IMR-90 (cell line): ENCODE results near the gene MCTP2. TPM values are rescaled to one million over a fixed set of nuclear protein-coding genes. Genes with fewer than 3 reads are reported as not detected.

Experiments
- ATAC-seq: fragments of 200-7000 bp; cut with Tn5 transposase; 2 replicates; pipeline ENCODE4 v1.9.1; 2020; ENCODE audit warnings: low read depth, mild to moderate bottlenecking, moderate library complexity
- BruUV-seq: library from RNA; stranded (reverse); fragments of 400-500 nt; replicated peaks from 2 replicates; lab custom pipeline; 2021; lab: Mats Ljungman, UMichigan
- CTCF ChIA-PET: fragments of 300-600 bp; formaldehyde crosslinking; extraction: SDS; loops from one replicate; lab custom pipeline; 2021; ENCODE audit warnings: antibody characterized with exemption; lab: Yijun Ruan, JAX
- POLR2A ChIA-PET: fragments of 300-600 bp; sonication (Branson Sonifier 250); formaldehyde crosslinking; loops from one replicate; lab custom pipeline; 2022; ENCODE audit warnings: antibody characterized with exemption; ENCODE audit not compliant: unreplicated experiment; lab: Charles Lee
- DNase-seq: peaks from one replicate; pipeline ENCODE4 v3.0.0; 2013
- H2AFZ ChIP-seq: replicated peaks from 2 replicates; pipeline ENCODE3; 2013; ENCODE audit warnings: low read length, mild to moderate bottlenecking; ENCODE audit not compliant: poor library complexity
- H2AK5ac ChIP-seq: 2 replicates; pipeline ENCODE4 v1.6.1; 2013; ENCODE audit warnings: low read depth, low read length, inconsistent platforms
- H2AK9ac ChIP-seq: replicated peaks from 2 replicates; pipeline ENCODE3; 2013; ENCODE audit warnings: mild to moderate bottlenecking, low read depth, low read length, moderate library complexity; ENCODE audit not compliant: poor library complexity
- H2BK120ac ChIP-seq: 2 replicates; pipeline ENCODE4 v1.6.1; 2013; ENCODE audit warnings: low read depth, low read length, inconsistent platforms
- H2BK15ac ChIP-seq: 3 replicates; pipeline ENCODE4 v1.6.1; 2013; ENCODE audit warnings: low read depth, low read length, inconsistent platforms
- H2BK20ac ChIP-seq: 2 replicates; pipeline ENCODE4 v1.6.1; 2013; ENCODE audit warnings: low read depth, mild to moderate bottlenecking, inconsistent platforms, low read length, moderate library complexity
- H2BK5ac ChIP-seq: 2 replicates; pipeline ENCODE4 v1.6.1; 2013; ENCODE audit warnings: mild to moderate bottlenecking, low read depth, low read length, inconsistent platforms; ENCODE audit not compliant: poor library complexity, severe bottlenecking
- H3K14ac ChIP-seq: replicated peaks from 2 replicates; pipeline ENCODE4 v1.6.1; 2013; ENCODE audit warnings: low read depth, low read length, inconsistent platforms
- H3K18ac ChIP-seq: 2 replicates; pipeline ENCODE4 v1.6.1; 2013; ENCODE audit warnings: low read depth, low read length, control low read depth
- H3K23ac ChIP-seq: 2 replicates; pipeline ENCODE4 v1.6.1; 2013; ENCODE audit warnings: low read depth, low read length, inconsistent platforms
- H3K27ac ChIP-seq: 2 replicates; pipeline ENCODE4 v1.5.1; 2013; ENCODE audit warnings: mild to moderate bottlenecking, control low read depth, low read length; ENCODE audit not compliant: insufficient read depth
- H3K27me3 ChIP-seq: 2 replicates; pipeline ENCODE4 v1.6.1; 2013; ENCODE audit warnings: low read length; ENCODE audit not compliant: control insufficient read depth, insufficient read depth
- H3K36me3 ChIP-seq: 2 replicates; pipeline ENCODE4 v1.6.1; 2013; ENCODE audit warnings: low read length, mixed read lengths; ENCODE audit not compliant: control insufficient read depth, insufficient read depth
- H3K4ac ChIP-seq: 2 replicates; pipeline ENCODE4 v1.6.1; 2013; ENCODE audit warnings: low read depth, low read length, inconsistent platforms
- H3K4me1 ChIP-seq: 2 replicates; pipeline ENCODE4 v1.6.1; 2013; ENCODE audit warnings: low read length, mixed read lengths; ENCODE audit not compliant: control insufficient read depth, insufficient read depth
- H3K4me2 ChIP-seq: 2 replicates; pipeline ENCODE4 v1.6.1; 2013; ENCODE audit warnings: low read depth, mild to moderate bottlenecking, control low read depth, low read length, moderate library complexity
- H3K4me3 ChIP-seq: 2 replicates; pipeline ENCODE4 v1.5.1; 2013; ENCODE audit warnings: low read depth, mild to moderate bottlenecking, control low read depth, low read length, moderate library complexity; ENCODE audit not compliant: insufficient read depth
- H3K56ac ChIP-seq: 2 replicates; pipeline ENCODE4 v1.6.1; 2013; ENCODE audit warnings: low read length, inconsistent platforms; ENCODE audit not compliant: insufficient read depth; ENCODE audit errors: extremely low read depth
- H3K79me1 ChIP-seq, 2 experiments: 2 replicates each; pipeline ENCODE4 v1.6.1; 2013; ENCODE audit warnings: low read length in 2 of 2, inconsistent platforms in 1 of 2, low read depth in 1 of 2
- H3K9ac ChIP-seq: 2 replicates; pipeline ENCODE4 v1.6.1; 2013; ENCODE audit warnings: low read depth, low read length, control low read depth
- H3K9me1 ChIP-seq: 2 replicates; pipeline ENCODE4 v1.6.1; 2013; ENCODE audit warnings: low read length, inconsistent platforms; ENCODE audit not compliant: insufficient read depth
- H3K9me3 ChIP-seq: 2 replicates; pipeline ENCODE4 v1.6.1; 2013; ENCODE audit warnings: low read length; ENCODE audit not compliant: control insufficient read depth, insufficient read depth
- H4K20me1 ChIP-seq: 2 replicates; pipeline ENCODE4 v1.6.1; 2013; ENCODE audit warnings: low read length, inconsistent platforms; ENCODE audit not compliant: insufficient read depth
- H4K5ac ChIP-seq: 2 replicates; pipeline ENCODE4 v1.6.1; 2013; ENCODE audit warnings: mild to moderate bottlenecking, low read depth, low read length, control low read depth
- H4K8ac ChIP-seq, 2 experiments: 2 replicates each; pipeline ENCODE4 v1.6.1; 2013; ENCODE audit warnings: low read depth in 2 of 2, low read length in 2 of 2, control low read depth in 1 of 2, inconsistent platforms in 1 of 2
- H4K91ac ChIP-seq: 2 replicates; pipeline ENCODE4 v1.6.1; 2013; ENCODE audit warnings: low read depth, low read length, inconsistent platforms; ENCODE audit not compliant: insufficient read depth
- BHLHE40 ChIP-seq: fragments of 150-350 bp; IDR thresholded peaks from 2 replicates; pipeline ENCODE4 v1.6.1; 2016; ENCODE audit warnings: mild to moderate bottlenecking, low read depth, low read length
- CEBPB ChIP-seq: IDR thresholded peaks from 2 replicates; pipeline ENCODE4 v1.6.1; 2012; ENCODE audit warnings: low read depth, low read length, improper control_type of control experiment
- CHD1 ChIP-seq: IDR thresholded peaks from 2 replicates; pipeline ENCODE4 v1.6.1; 2012; ENCODE audit warnings: low read depth, low read length, improper control_type of control experiment
- CTCF ChIP-seq: conservative IDR thresholded peaks from 2 replicates; pipeline ENCODE4 v1.5.1; 2012; ENCODE audit warnings: mild to moderate bottlenecking, low read depth, low read length, improper control_type of control experiment
- ELK1 ChIP-seq: fragments of 150-350 bp; IDR thresholded peaks from 2 replicates; pipeline ENCODE4 v1.6.1; 2016; ENCODE audit warnings: low read depth, mild to moderate bottlenecking, low read length, moderate library complexity, borderline replicate concordance
- FOS ChIP-seq: fragments of 150-350 bp; IDR thresholded peaks from 2 replicates; pipeline ENCODE4 v1.6.1; 2016; ENCODE audit warnings: low read depth, low read length
- MAFK ChIP-seq: IDR thresholded peaks from 2 replicates; pipeline ENCODE4 v1.6.1; 2012; ENCODE audit warnings: low read depth, low read length, improper control_type of control experiment
- MAZ ChIP-seq: IDR thresholded peaks from 2 replicates; pipeline ENCODE4 v1.6.1; 2012; ENCODE audit warnings: low read depth, mild to moderate bottlenecking, low read length, improper control_type of control experiment, moderate library complexity, borderline replicate concordance
- MXI1 ChIP-seq: IDR thresholded peaks from 2 replicates; pipeline ENCODE4 v1.6.1; 2012; ENCODE audit warnings: low read depth, mild to moderate bottlenecking, low read length, moderate library complexity, borderline replicate concordance
- NFE2L2 ChIP-seq: fragments of 150-350 bp; IDR thresholded peaks from 2 replicates; pipeline ENCODE4 v1.6.1; 2016; ENCODE audit warnings: low read depth, mild to moderate bottlenecking, low read length
- POLR2A ChIP-seq: IDR thresholded peaks from 2 replicates; pipeline ENCODE4 v1.6.1; 2012; ENCODE audit warnings: mild to moderate bottlenecking, low read depth, low read length
- RAD21 ChIP-seq: IDR thresholded peaks from 2 replicates; pipeline ENCODE4 v1.6.1; 2012; ENCODE audit warnings: low read length, improper control_type of control experiment
- RCOR1 ChIP-seq: IDR thresholded peaks from 2 replicates; pipeline ENCODE4 v1.6.1; 2012; ENCODE audit warnings: mild to moderate bottlenecking, low read length, improper control_type of control experiment; ENCODE audit not compliant: insufficient replicate concordance
- RFX5 ChIP-seq: IDR thresholded peaks from 2 replicates; pipeline ENCODE4 v1.8.0; 2012; ENCODE audit warnings: low read depth, mild to moderate bottlenecking, low read length, moderate library complexity
- SMC3 ChIP-seq: fragments of 150-350 bp; IDR thresholded peaks from 2 replicates; pipeline ENCODE4 v1.6.1; 2016; ENCODE audit warnings: low read depth, mild to moderate bottlenecking, antibody characterized with exemption, low read length, moderate library complexity
- WGBS, 2 experiments: methylation state at CpG; one replicate each; pipeline versions ENCODE4 v1.1.5 to v1.1.7; 2013; ENCODE audit warnings: missing lambda C conversion rate in 2 of 2; ENCODE audit not compliant: insufficient read length in 1 of 2; ENCODE audit errors: extremely low coverage in 2 of 2; 5-methylcytosine and 5-hydroxymethylcytosine counted together
- dilution Hi-C: fragments of 300-500 bp; cut with HindIII; formaldehyde crosslinking; loops from one replicate; pipeline ENCODE4 v1.14.3; 2018; ENCODE audit warnings: low sequenced_read_pairs; ENCODE audit not compliant: unreplicated experiment
- in situ Hi-C: fragments of 300-500 bp; cut with MboI; formaldehyde crosslinking; loops from 3 replicates; pipeline ENCODE4 v1.14.3; 2019; ENCODE audit warnings: low sequenced_read_pairs, inconsistent platforms, mixed read lengths
- intact Hi-C: fragments of 100-400 bp; cut with micrococcal nuclease; formaldehyde crosslinking; loops from 2 replicates; pipeline ENCODE4 v1.10.0; 2022
- polyA plus RNA-seq, 3 experiments: library from polyadenylated mRNA; depleted of rRNA; stranded (reverse); fragments of >200 nt; gene quantifications; 2 replicates each; pipeline ENCODE4 v1.2.3, GENCODE V29; 2012; ENCODE audit warnings: low replicate concordance in 1 of 3
- total RNA-seq: library from RNA; depleted of rRNA; stranded (reverse); fragments of >200 nt; gene quantifications from 2 replicates; pipeline ENCODE4 v1.2.3, GENCODE V29; 2012
- TF ChIP-seq, protein P1 (sequence below): fragments of 150-350 bp; IDR thresholded peaks from 2 replicates; pipeline ENCODE4 v1.6.1; 2017; ENCODE audit warnings: mild to moderate bottlenecking, antibody characterized with exemption, low read length, low read depth

The MCTP2 gene
- total and polyA plus RNA-seq, 2 of the 4 experiments (the other 2 are of a cell fraction), result 5.1 to 9.9 TPM

- TF ChIP-seq RAD21 (no peak), CHD1 (no peak), SMC3 (no peak), MAFK (no peak), MXI1 (no peak), CTCF (no peak), RCOR1 (no peak), MAZ (no peak), CEBPB (no peak), FOS (no peak), RFX5 (no peak), BHLHE40 (no peak), NFE2L2 (no peak), ELK1 (no peak), POLR2A (no peak)
- TF ChIP-seq, protein P1, sequence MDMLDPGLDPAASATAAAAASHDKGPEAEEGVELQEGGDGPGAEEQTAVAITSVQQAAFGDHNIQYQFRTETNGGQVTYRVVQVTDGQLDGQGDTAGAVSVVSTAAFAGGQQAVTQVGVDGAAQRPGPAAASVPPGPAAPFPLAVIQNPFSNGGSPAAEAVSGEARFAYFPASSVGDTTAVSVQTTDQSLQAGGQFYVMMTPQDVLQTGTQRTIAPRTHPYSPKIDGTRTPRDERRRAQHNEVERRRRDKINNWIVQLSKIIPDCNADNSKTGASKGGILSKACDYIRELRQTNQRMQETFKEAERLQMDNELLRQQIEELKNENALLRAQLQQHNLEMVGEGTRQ, result no peak
- peaks cover 3% of the 10 kb centered on the region; the same call in 1 of the 2 replicates for H3K36me3 ChIP-seq
- no peaks in the 10 kb centered on the region for H3K27me3 ChIP-seq
- in situ Hi-C loops, result no loop called here
- H3K9ac ChIP-seq, result no peak overlapping the region
- no peak overlapping the region for H2BK120ac ChIP-seq
- H3K4me2 ChIP-seq, result no peak overlapping the region
- H3K23ac ChIP-seq, result no peak overlapping the region
- BruUV-seq, result no TSS peak
- H2AK5ac ChIP-seq, result no peak overlapping the region
- H2AFZ ChIP-seq, result no peak overlapping the region
- H3K9me1 ChIP-seq, result no peaks in the 10 kb centered on the region
- dilution Hi-C loops, result no loop called here
- H2BK5ac ChIP-seq, result no peak overlapping the region
- 87% methylated on average over 2 of the region's 3 CpGs; no CpG with 5 or more reads in 1 of the 2 experiments for WGBS, 2 experiments
- no peak for DNase-seq
- H3K18ac ChIP-seq, result no peak overlapping the region
- H3K14ac ChIP-seq, result no peak overlapping the region
- H3K9me3 ChIP-seq, result peaks cover 2% of the 10 kb centered on the region; the same call in 1 of the 2 replicates
- no peak overlapping the region for H3K4me3 ChIP-seq
- H4K5ac ChIP-seq, result no peak overlapping the region
- no peak overlapping the region for H2BK20ac ChIP-seq
- H3K4ac ChIP-seq, result no peak overlapping the region
- POLR2A ChIA-PET, result no interaction called here
- no peak for ATAC-seq
- H3K27ac ChIP-seq, result no peak overlapping the region
- H4K91ac ChIP-seq, result no peak overlapping the region
- intact Hi-C loops, result no loop called here
- H4K8ac ChIP-seq, result no peak overlapping the region
- H2AK9ac ChIP-seq, result no peak overlapping the region
- CTCF ChIA-PET, result no interaction called here
- no peaks in the 10 kb centered on the region for H4K20me1 ChIP-seq
- peaks cover 3% of the 10 kb centered on the region; the same call in 1 of the 2 replicates for H3K4me1 ChIP-seq
- H3K79me1 ChIP-seq, result no peaks in the 10 kb centered on the region; a peak in 1 of 4 replicates
- no peak overlapping the region for H3K56ac ChIP-seq
- no peak overlapping the region for H2BK15ac ChIP-seq
Observed at GRCh38 chr15:94314639-94315038, 83.3 kb downstream of the MCTP2 start.
